ENCODE measurements around the gene PYGL. TPM values are rescaled to one million over a fixed set of nuclear protein-coding genes. Genes with fewer than 3 reads are reported as not detected.
A peak's percentile ranks its signal among the peaks of the same experiment; 100 is the strongest.
"Not testable (repeated sequence)": the region's sequence is repeated elsewhere in the genome, so short reads cannot be mapped to it uniquely, and the experiment has no call there.

Gene PYGL
- total RNA-seq, 1 donor from 2014 or later, result 12.0 TPM

GRCh38 chr14:50963919-50964318, 19.6 kb upstream of the PYGL start:
- peaks cover 4% of the 10 kb centered on the region for H3K4me1 Mint-ChIP-seq (ENCODE audit: low read depth)
- no peak overlapping the region for H3K4me3 Mint-ChIP-seq (ENCODE audit: low read depth)
- no peaks in the 10 kb centered on the region for H3K9me3 Mint-ChIP-seq (ENCODE audit: low read depth)
- H3K27ac Mint-ChIP-seq, result no peak overlapping the region
- TF ChIP-seq CTCF (IDR thresholded peaks at IDR 0.05; ENCODE audit: unreplicated experiment), result no peak
- peaks cover 2% of the 10 kb centered on the region for H3K27me3 Mint-ChIP-seq
- no peaks in the 10 kb centered on the region for H3K36me3 Mint-ChIP-seq (ENCODE audit: insufficient read depth)
- DNase-seq (ENCODE audit: low spot score, unreplicated experiment), result no peak

DNA sequence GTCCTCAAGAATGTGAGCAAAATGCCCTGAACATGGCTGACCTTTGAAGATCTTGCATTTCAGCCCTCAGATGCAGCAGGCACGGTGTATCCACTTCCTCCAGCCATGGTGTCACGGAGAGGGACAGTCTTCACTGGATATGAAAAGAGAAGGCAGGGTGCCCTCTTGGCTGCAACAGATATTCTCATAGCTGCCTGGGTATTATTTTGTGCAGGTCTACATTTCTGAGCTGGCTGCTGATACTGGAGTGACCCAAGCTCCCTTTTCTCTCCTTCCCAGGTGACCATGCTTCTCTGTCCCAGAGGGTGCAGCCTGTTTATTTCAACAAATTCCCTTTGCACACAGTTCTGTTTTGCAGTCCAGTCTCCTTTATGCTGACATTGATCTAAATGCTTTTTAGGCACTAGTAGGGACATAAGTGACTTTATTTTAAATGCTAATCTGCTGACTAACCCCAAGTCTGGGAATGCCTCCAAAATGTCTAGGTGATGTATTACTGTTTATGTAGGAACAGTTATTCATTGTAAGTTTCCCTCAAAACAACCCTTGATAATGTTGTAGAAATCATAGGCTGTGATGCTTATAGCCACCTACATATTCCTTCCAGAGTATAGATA, 17.4 kb upstream of the PYGL start:
- H3K9me3 Mint-ChIP-seq (ENCODE audit: low read depth), result no peaks in the 10 kb centered on the region
- H3K4me1 Mint-ChIP-seq (ENCODE audit: low read depth), result peaks cover 4% of the 10 kb centered on the region
- no peak for DNase-seq (ENCODE audit: low spot score, unreplicated experiment)
- H3K36me3 Mint-ChIP-seq (ENCODE audit: insufficient read depth), result no peaks in the 10 kb centered on the region
- no peak overlapping the region for H3K27ac Mint-ChIP-seq
- no peak for TF ChIP-seq CTCF (IDR thresholded peaks at IDR 0.05; ENCODE audit: unreplicated experiment)
- H3K27me3 Mint-ChIP-seq, result peaks cover 2% of the 10 kb centered on the region
- H3K4me3 Mint-ChIP-seq (ENCODE audit: low read depth), result no peak overlapping the region

DNA sequence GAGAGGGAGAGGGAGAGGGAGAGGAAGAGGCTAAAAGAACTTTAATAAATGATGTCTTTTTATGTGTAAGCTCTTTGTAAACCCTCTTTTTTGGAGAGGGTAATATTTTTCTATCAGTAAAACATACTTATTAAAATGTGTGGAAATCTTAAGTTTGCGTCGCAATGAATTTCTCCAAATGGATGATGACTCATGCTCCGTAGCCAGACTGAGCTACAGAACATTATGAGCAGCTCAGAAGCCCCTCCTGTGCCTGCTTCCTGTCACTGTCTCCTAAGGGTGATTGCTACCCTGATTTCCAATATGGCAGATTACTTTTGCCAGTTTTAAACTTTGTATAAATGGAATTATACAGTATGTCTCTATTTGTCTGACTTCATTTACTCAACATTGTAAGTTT, 13.0 kb upstream of the PYGL start:
- no peaks in the 10 kb centered on the region for H3K9me3 Mint-ChIP-seq (ENCODE audit: low read depth)
- H3K4me1 Mint-ChIP-seq (ENCODE audit: low read depth), result no peaks in the 10 kb centered on the region
- no peaks in the 10 kb centered on the region for H3K36me3 Mint-ChIP-seq (ENCODE audit: insufficient read depth)
- H3K4me3 Mint-ChIP-seq (ENCODE audit: low read depth), result no peak overlapping the region
- no peak for TF ChIP-seq CTCF (IDR thresholded peaks at IDR 0.05; ENCODE audit: unreplicated experiment)
- no peak for DNase-seq (ENCODE audit: low spot score, unreplicated experiment)
- H3K27me3 Mint-ChIP-seq, result peaks cover 6% of the 10 kb centered on the region
- no peak overlapping the region for H3K27ac Mint-ChIP-seq

GRCh38 chr14:50956421-50956820, 12.1 kb upstream of the PYGL start:
- not testable (repeated sequence) for H3K4me1 Mint-ChIP-seq (ENCODE audit: low read depth); H3K4me3 Mint-ChIP-seq (ENCODE audit: low read depth); H3K27me3 Mint-ChIP-seq; H3K9me3 Mint-ChIP-seq (ENCODE audit: low read depth); H3K27ac Mint-ChIP-seq; H3K36me3 Mint-ChIP-seq (ENCODE audit: insufficient read depth); DNase-seq (ENCODE audit: low spot score, unreplicated experiment)

DNA sequence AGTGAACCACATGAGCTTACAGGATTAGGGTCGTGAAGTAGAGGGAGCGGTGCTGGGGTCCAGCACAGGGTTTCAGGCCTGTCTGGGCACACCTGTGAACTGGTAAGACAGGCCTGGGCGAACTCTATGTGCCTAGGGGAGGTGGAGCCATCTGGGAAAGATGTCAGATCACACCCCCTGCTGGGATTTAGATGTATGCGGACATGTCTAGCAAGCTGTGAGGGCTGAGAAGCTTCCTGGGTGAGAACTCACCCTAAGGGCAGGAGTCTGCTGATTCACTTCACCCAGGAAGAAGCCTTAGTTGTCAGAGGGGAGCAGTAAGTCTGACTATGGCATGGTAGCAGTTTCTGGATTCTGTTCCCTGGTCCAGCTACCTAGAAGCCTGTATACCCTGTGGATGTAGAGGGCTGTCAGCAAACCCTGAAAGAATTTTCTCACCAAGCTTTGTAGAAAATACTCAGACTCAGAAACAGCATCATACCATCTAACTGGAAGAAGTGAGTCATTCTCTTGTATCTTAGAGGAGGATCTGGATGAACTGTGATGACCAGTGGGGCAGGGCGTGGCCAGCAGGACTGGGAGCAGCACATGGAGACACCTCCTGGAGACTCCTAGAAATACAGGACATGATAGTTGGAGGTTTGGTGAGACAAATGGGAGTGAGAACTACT, 11.2 kb upstream of the PYGL start:
- no peak overlapping the region for H3K4me3 Mint-ChIP-seq (ENCODE audit: low read depth)
- peaks cover 4% of the 10 kb centered on the region for H3K27me3 Mint-ChIP-seq
- no peaks in the 10 kb centered on the region for H3K4me1 Mint-ChIP-seq (ENCODE audit: low read depth)
- DNase-seq (ENCODE audit: low spot score, unreplicated experiment), result no peak
- no peaks in the 10 kb centered on the region for H3K36me3 Mint-ChIP-seq (ENCODE audit: insufficient read depth)
- H3K9me3 Mint-ChIP-seq (ENCODE audit: low read depth), result no peaks in the 10 kb centered on the region
- TF ChIP-seq CTCF (IDR thresholded peaks at IDR 0.05; ENCODE audit: unreplicated experiment), result no peak
- H3K27ac Mint-ChIP-seq, result no peak overlapping the region

DNA sequence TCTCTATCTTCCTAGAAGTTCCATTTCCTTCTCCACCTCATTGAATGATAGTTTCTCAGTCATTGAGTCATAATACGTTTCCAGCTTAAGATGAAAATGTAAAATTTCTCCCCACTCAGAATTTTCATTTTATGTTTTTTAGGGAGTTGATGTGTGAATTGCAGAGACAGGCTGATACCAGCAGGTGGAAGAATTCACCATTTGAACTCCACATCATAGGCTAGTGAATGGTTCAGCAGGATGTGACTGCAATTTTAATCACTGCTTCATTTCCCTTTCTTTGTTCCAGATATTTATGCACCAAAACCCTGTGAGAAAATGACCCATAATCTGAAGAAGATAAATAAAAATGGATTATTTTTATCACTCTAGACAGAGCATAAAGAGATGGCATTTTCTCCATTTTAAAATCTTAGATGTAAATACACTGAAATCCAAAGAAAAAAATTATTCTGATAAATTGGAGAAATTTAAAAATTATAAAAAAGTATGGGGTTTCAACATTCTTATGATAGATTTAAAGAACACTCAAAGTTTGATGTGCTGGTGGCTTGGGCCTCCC, 10.6 kb upstream of the PYGL start:
- no peaks in the 10 kb centered on the region for H3K36me3 Mint-ChIP-seq (ENCODE audit: insufficient read depth)
- peaks cover 4% of the 10 kb centered on the region for H3K27me3 Mint-ChIP-seq
- TF ChIP-seq CTCF (IDR thresholded peaks at IDR 0.05; ENCODE audit: unreplicated experiment), result peak; percentile 67
- no peaks in the 10 kb centered on the region for H3K4me1 Mint-ChIP-seq (ENCODE audit: low read depth)
- DNase-seq (ENCODE audit: low spot score, unreplicated experiment), result no peak
- H3K9me3 Mint-ChIP-seq (ENCODE audit: low read depth), result no peaks in the 10 kb centered on the region
- H3K27ac Mint-ChIP-seq, result no peak overlapping the region
- no peak overlapping the region for H3K4me3 Mint-ChIP-seq (ENCODE audit: low read depth)

Data from progenitor cell of endocrine pancreas (in vitro differentiated cells).